Thoracic aorta (tissue), 2 donors: ENCODE results near the gene TEX26. TPM values are rescaled to one million over a fixed set of nuclear protein-coding genes. Genes with fewer than 3 reads are reported as not detected.

Experiments used
- ATAC-seq: fragments of 150-250 bp; one replicate; pipeline ENCODE4 v1.8.0; 2017; ENCODE audit warnings: low read depth; ENCODE audit not compliant: insufficient number of reproducible peaks, low FRiP score
- DNase-seq: peaks from one replicate; pipeline ENCODE4 v3.0.0-alpha.2; 2020; ENCODE audit warnings: low spot score
- H3K27ac ChIP-seq, 2 donors: fragments of 200-600 bp; sonication (generic); 1 replicate in 1 of 2; 2 replicates in 1 of 2; pipeline ENCODE4 v1.5.1; 2016; ENCODE audit warnings: mild to moderate bottlenecking in 2 of 2, moderate library complexity in 2 of 2
- H3K27me3 ChIP-seq: fragments of 200-600 bp; sonication (generic); replicated peaks from 2 replicates; pipeline ENCODE4 v1.6.0; 2016; ENCODE audit warnings: mild to moderate bottlenecking; ENCODE audit not compliant: insufficient read depth
- H3K36me3 ChIP-seq: fragments of 200-600 bp; sonication (generic); one replicate; pipeline ENCODE4 v1.5.1; 2016
- H3K4me1 ChIP-seq, 2 donors: fragments of 200-600 bp; sonication (generic); 1 replicate in 1 of 2; 2 replicates in 1 of 2; pipeline versions ENCODE4 v1.5.1 to v1.6.0; 2016; ENCODE audit warnings: low read depth in 2 of 2, mild to moderate bottlenecking in 1 of 2; ENCODE audit not compliant: control insufficient read depth in 1 of 2
- H3K4me3 ChIP-seq: fragments of 200-600 bp; sonication (generic); 2 replicates; pipeline ENCODE4 v1.5.1; 2016; ENCODE audit warnings: mild to moderate bottlenecking
- H3K9me3 ChIP-seq: fragments of 200-600 bp; sonication (generic); 2 replicates; pipeline ENCODE4 v1.5.1; 2016
- total RNA-seq, 2 donors: library from RNA; depleted of rRNA; stranded (reverse); fragments of >200 nt; gene quantifications; one replicate each; pipeline versions ENCODE4 v1.1.0 to v1.2.3, GENCODE V29; 2016
- TF ChIP-seq, protein P1 (sequence below): fragments of 200-600 bp; sonication (generic); IDR thresholded peaks from one replicate; pipeline ENCODE4 v1.5.1; 2019; ENCODE audit warnings: antibody characterized with exemption

Gene TEX26
- total RNA-seq, 2 donors from 2014 or later = not detected

DNA sequence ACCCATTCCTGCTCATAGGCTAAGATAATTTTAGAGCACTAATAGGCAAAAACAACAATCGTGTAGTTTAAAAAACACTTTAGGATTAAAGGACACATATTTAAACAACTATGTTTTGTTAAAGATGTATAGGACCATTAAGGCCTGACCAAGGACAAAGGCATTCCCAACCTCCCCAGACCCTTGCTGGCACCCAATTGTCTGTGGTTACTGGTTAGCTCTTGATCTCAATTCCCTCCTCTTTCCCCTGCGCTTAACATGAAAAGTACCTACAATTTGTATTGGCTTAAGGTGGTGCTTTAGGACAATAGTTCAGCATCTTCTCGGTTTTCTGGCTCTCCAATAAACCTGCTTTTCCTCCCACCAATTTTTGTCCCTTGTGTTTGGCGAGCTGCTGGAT lies 51.0 kb downstream of the TEX26 start:
- ATAC-seq (no peak), DNase-seq (no peak)
- Histone ChIP-seq H3K4me3 (no peak overlapping the region), H3K9me3 (no peaks in the 10 kb centered on the region), H3K4me1 (peaks cover 0 to 9% of the 10 kb centered on the region in 2 donors), H3K27ac (no peak overlapping the region), H3K36me3 (no peaks in the 10 kb centered on the region), H3K27me3 (no peaks in the 10 kb centered on the region)
- TF ChIP-seq, protein P1, sequence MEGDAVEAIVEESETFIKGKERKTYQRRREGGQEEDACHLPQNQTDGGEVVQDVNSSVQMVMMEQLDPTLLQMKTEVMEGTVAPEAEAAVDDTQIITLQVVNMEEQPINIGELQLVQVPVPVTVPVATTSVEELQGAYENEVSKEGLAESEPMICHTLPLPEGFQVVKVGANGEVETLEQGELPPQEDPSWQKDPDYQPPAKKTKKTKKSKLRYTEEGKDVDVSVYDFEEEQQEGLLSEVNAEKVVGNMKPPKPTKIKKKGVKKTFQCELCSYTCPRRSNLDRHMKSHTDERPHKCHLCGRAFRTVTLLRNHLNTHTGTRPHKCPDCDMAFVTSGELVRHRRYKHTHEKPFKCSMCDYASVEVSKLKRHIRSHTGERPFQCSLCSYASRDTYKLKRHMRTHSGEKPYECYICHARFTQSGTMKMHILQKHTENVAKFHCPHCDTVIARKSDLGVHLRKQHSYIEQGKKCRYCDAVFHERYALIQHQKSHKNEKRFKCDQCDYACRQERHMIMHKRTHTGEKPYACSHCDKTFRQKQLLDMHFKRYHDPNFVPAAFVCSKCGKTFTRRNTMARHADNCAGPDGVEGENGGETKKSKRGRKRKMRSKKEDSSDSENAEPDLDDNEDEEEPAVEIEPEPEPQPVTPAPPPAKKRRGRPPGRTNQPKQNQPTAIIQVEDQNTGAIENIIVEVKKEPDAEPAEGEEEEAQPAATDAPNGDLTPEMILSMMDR = no peak

DNA sequence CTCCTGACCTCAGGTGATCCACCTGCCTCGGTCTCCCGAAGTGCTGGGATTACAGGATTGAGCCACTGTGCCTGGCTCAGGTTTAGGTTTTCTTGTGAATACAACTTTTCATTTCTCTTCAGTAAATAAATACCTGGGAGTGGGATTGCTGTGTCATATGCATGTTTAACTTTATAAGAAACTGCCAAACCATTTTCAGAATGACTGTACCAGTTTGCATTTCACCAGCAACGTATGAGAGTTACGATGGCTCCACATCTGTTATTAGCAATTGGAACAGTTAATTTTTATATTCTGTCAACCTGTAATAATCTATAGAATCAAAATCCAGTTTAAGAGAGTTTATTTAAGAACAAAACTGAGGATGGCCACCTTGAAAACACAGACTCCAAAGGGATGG lies 52.2 kb downstream of the TEX26 start:
- H3K4me3 ChIP-seq = no peak overlapping the region
- TF ChIP-seq, protein P1 = no peak
- no peaks in the 10 kb centered on the region for H3K9me3 ChIP-seq
- no peak overlapping the region for H3K27ac ChIP-seq
- H3K27me3 ChIP-seq = no peaks in the 10 kb centered on the region
- no peaks in the 10 kb centered on the region for H3K36me3 ChIP-seq
- H3K4me1 ChIP-seq = no peaks in the 10 kb centered on the region
- DNase-seq (no peak), ATAC-seq (no peak)

DNA sequence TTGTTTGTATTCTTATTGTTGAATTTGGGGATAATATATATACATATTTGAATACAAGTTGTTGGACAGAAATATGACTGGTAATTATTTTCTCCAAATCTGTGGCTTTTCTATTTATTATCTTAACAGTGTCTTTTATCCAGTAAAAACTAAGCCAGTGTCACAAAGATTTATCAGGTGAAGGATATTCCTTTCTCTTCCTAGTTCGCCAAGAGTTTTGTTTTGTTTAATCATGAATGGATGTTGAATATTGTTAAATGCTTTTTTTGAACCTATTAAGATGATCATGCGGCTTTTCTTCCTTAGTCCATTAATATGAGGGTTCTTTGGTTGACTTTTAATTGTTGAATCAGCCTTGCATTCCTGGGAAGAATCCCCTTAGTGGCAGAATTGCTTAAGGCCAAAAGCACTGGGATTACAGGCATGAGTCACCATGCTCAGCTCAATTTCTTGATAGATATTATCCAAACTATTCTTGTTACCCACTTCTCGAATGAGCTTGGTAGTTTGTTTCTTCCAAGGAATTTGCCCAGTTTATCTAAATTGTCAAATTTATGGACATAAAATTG lies 53.3 kb downstream of the TEX26 start:
- no peaks in the 10 kb centered on the region for H3K4me1 ChIP-seq
- H3K27me3 ChIP-seq = no peaks in the 10 kb centered on the region
- no peaks in the 10 kb centered on the region for H3K36me3 ChIP-seq
- ATAC-seq = no peak
- no peak overlapping the region for H3K4me3 ChIP-seq
- H3K27ac ChIP-seq = no peak overlapping the region
- TF ChIP-seq, protein P1 = no peak
- H3K9me3 ChIP-seq = no peaks in the 10 kb centered on the region
- DNase-seq = no peak

DNA sequence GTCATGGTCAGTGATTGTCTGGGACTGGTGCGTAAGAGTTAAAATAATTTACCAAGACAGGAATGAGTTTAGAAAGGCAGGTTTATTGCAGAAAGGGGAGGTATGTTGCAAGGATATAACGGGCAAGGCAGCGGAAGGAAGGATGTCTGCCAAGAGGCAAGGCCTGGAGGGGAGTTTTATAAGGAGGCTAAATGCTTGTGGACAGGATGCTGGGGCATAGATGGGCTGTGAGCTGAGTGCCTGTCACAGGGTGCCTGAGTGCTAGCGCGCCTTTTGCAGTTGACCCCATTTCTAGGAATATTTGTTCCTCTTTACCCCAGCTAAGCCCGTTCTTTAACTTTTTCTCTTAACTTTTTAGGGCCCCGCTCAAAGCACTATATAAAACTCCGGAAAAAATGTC lies 58.7 kb downstream of the TEX26 start:
- no peaks in the 10 kb centered on the region for H3K9me3 ChIP-seq
- no peak for ATAC-seq
- no peaks in the 10 kb centered on the region for H3K27me3 ChIP-seq

DNA sequence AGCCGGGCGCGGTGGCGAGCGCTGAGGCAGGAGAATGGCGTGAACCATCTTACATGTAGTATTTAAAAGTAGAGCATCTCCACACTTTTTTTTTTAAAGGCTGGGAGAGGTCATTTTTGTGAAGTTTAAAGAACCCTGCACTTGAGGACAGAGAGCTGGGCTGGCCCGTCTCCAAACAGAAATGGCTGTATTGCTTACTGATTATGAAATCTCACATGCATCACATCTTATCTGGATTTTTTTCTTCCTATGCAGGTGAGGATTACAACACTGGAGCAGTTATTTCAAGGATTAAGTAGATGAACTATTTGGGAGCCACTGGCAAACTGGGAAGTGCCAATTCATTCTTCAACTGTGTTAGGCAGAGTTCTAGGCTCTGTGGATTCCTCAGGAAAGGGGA lies 59.5 kb downstream of the TEX26 start:
- H3K36me3 ChIP-seq = no peaks in the 10 kb centered on the region
- no peak overlapping the region for H3K4me3 ChIP-seq
- H3K27me3 ChIP-seq = no peaks in the 10 kb centered on the region
- ATAC-seq = no peak
- no peaks in the 10 kb centered on the region for H3K9me3 ChIP-seq
- no peaks in the 10 kb centered on the region for H3K4me1 ChIP-seq
- no peak for DNase-seq
- TF ChIP-seq, protein P1 = no peak
- H3K27ac ChIP-seq = no peak overlapping the region

More for the DNA sequence above, 58.7 kb downstream of the TEX26 start:
- Histone ChIP-seq H3K4me3 (no peak overlapping the region), H3K27ac (no peak overlapping the region), H3K36me3 (no peaks in the 10 kb centered on the region), H3K4me1 (no peaks in the 10 kb centered on the region)
- TF ChIP-seq, protein P1 = no peak
- no peak for DNase-seq
